HG02610 (cell line): ENCODE data around the gene MCAT.

Experiments
- ATAC-seq: cut with Tn5 transposase; IDR thresholded peaks from one replicate; pipeline ENCODE4 v1.9.1; 2021; ENCODE audit warnings: mild to moderate bottlenecking, moderate library complexity; ENCODE audit not compliant: unreplicated experiment

The MCAT gene

DNA sequence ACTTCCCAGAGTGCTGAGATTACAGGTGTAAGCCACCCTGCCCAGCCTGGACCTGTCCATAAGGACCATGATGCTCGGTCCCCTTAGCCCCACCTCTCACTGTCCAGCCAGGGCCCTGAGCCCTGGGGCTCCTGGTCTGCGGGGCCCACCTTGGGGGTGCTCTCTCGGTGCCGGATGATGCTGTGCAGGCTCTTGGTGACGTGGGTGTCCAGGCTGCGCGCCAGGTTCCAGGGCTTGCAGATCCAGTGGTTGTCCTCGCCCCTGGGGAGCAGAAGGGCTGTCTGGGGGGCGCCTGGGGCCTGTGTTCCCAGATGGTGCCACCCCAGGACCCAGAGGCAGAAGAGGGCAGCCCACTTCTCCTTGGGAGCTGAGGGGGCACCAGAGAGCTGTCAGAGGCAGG is 30.4 kb upstream of the MCAT start:
- ATAC-seq: no peak

DNA sequence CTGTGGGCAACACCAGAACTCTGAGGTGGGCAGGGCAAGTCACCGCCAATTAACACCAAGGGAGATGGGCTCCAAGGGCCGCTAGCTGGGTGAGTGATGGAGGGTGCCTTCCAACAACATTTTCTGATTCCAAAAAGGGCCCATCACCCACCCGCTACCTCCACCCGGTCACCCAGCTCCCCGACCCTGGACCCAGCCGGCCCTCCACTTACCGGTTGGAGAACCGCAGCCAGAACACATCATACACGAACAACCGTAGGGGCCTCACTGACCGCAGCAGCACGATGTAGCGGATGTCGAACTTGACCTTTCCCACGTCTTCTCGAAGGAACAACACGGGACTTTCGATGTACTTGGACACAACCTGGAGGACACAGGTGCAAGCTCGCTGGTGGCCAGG is 29.0 kb upstream of the MCAT start:
- no peak for ATAC-seq

DNA sequence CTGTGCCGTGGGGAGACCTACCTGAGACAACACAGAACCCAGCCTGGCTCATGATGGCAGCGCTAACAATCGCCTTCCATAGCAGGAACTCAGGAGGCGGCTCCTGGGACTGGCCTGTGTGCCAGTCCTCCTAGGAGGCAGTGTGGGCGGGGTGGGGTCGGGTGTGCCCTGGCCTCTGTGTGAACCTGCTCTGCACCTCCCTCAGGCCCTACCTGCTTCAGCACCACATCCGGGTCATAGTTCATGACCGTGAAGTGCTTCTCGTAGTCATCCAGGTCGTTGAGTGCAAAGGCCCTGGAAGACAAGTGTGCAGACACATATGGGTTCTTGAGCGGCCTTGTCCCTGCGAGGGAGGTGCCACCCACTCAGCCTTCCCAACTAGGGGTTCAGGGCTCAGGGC is 28.4 kb upstream of the MCAT start:
- no peak for ATAC-seq

DNA sequence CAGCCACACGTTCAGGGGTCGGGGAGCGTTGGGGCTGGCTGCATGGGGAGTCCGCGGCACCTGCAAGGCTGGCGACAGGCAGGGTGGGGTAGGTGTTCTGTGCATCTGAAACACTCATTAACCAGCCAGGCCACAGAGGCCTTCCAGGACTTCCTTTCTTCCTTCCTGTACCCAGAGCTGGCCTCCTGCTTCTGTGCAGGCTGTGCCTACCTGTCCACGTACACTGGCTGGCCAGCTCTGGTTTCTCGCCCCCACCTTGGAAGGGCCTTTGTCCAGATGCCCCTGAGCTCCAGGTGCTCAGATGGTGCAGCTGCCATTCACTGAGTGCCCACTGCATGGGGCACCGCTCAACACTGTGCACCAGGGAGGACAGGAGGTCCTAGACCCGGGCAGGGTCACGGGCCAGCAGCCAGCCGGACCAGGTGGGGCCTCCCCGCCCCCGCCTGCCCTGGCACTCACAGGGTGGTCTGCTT is 27.9 kb upstream of the MCAT start:
- ATAC-seq: no peak

DNA sequence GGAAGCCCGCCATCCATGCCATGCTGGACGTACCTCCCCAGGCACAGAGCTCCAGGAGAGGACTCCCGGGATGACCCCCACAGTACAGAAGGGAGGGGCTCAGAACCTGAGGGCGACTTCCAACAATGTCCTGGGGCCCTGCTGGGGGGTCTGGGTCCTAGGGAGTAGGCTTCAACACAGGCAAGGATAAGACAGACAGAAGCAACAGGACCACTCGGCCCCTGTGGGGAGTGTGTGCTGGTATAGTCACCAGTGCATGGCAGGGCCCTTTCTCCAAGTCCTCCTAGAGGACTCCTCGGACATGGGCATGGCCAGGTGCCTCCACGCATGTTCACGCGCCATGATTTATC is 26.9 kb upstream of the MCAT start:
- no peak for ATAC-seq

DNA sequence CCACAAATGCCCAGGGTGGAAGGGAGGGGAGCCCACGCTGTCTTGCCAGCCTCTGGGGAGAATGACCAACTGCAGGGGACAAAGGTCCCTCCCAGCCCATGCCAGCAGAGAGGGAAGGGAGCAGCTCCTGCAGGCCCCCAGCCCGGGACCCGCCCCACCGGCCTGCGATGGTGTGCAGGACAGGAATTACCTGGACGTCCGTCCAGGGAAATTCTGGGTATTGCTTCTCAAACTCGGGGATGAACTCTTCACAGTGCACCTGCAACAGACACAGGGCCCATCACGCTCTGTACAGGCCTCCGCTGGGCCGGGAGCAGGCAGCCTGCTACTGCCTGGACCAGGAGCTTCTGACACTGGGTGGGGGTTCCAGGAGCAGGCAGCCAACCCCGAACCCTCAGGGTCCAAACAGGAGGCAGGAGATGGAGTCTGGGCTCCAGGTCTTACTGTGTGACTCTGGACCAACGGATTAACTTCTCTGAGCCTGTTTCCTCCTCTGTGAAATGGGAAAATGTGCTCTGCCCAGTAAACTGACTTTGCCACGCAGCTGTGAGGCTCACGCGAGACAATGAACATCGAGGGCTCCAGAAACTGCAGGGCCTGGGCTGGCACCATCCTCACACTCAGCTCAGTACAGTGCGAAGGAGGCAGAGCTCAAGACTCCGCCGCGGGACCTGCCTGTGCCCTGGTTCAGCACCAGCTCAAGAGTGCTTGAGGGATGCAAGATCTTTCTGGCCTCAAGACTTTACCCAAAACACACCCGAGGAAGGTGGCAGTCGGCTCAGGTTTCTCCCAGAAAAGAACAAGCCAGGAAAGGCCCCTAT is 26.3 kb upstream of the MCAT start:
- ATAC-seq: no peak

DNA sequence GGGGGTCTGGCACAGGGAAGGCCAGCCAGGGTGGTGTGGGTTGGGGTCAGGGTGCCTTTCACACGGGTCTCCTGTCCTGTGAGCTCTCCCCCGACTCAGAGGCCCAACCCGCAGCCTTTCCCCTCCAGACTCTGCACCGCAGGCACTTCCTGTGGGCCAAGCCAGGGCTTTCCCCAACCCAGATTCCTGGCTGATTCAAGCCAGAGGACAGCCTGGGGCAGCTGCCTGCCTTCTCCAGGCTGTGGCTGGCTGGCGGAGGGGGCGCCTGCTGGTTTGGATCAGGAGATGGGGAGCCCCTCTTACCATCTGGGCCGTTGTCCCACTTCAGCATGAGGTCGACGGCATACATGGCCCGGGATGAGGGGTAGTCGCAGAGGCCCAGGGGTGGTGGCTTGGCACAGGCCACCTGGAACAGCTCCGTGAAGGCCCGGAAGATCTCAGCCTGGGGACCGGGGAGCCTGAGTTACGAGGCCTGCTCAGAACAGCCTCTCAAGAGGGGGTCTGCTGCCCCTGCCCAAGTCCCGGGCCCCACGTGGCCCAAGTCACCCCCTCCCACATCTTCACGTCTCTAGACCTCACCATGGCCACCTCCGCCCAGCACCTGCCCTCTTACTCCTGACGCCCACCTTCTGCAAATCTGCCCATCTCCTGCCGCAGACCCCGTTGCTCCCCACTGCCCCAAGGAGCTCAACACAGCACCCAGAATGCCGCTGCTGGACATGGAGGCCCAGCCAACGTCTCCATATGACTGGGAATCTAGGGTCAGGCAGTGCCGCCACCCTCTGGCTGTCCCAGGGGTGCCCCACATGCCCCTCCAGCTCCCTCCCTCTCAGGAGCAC is 25.5 kb upstream of the MCAT start:
- no peak for ATAC-seq

DNA sequence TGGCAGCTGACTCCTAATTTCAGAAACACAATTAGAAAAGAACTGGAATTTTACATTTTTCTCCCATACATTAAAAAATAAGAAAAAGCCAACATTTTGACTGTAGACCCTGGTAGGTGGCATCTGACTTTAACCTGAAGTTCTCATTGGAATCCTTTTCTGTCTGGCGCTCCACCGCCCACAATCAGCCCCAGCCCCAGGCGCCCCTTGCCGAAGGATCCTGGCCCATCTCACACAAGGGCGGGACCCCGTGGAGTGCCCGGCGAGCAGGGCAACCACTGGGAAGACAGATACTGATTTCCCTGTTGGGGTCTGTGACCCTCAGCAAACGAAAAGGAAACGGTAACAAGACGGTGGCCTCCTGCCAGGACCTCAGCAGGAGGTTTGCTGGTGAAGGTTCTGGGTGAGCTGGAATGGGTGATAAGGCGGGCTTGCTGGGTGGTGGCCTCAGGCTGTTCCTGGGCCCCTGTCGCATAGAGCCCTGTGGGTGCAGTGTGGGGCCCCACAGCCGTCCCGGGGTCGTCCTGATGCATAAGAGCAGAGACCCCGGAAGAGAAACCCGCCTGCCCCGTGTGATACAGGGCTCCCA is 23.9 kb upstream of the MCAT start:
- ATAC-seq: no peak

DNA sequence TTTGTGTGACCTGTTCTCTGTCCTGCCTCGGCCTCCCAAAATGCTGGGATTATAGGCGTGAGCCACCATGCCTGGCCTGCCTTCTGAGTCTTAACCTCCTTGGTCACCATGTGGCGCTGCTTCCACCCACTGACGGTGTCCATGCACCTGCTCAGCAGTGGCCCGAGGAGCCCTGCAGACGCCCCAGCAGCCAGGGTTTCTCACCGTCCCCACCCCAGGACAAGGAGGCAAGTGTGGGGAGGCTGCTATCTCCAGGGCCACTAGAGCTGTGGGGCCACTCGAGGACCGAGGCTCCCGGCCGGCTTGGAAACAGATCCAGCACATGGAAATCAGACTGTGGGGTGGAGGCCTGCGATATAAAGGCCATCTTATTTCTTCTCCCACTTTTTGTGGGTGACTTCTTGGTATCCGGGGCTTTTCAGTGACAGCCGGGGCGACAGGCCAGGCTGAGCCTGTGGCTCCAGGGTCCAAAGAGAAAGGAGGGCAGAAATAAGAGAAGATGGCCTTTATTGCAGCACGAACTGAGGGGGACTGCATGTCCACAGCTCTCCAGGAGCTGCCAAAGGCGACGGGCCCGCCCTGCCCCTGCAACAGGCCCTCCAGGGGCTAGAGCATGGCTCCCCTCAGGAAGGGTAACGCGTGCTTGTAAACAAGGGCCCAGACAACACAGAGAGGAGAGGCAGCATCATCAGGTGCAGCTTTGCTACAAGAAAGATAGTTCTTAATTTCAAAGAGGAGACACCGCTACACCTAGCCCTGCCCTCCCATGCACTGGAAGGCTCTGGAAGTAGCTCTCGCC is 23.1 kb upstream of the MCAT start:
- ATAC-seq: no peak

DNA sequence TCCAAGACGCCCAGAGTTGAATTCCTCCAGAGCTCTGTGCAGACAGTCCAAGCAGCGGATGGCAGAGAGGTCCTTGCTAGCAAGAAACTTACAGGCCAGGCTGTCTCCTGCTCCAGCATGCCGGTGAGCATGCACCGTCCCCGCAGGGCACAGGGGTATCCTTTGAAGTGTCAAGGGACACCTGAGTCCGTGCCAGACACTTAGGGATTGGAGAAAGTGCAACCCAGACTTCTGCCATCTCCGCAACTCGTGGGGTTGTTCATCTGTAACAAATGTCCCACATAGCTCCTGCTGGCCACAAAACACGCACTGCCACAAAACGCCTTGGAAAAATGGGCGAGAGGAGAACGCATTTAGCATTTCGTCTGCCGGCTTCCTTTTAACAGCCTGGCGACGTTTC is 21.4 kb upstream of the MCAT start:
- no peak for ATAC-seq

DNA sequence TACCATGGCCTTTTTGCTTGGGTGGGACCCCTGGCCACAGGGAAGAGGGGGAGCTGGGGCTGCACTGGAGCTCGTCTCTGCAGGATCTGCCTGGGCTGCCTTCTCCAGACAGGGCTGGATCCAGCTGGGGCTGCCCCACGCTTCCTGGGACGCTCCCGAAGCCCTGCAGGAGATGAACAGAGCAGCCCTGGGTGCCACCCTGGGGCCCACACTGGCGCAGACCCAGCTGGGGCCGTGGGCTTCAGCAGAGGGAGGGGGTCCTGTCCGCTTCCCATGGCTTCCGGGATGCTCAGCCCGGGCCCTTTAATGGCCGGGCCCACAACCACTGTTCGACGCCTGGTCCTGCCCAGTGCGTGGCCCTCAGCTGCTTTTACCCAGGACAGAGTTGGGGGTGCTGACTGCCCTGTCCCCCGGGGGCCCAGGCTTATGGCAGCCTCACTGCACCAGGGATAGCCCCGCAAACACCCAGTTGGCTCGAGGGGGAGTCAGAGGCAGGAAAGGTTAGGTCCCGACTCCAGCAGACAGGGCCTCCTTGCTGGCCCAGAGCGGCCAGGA is 20.1 kb upstream of the MCAT start:
- no peak for ATAC-seq

DNA sequence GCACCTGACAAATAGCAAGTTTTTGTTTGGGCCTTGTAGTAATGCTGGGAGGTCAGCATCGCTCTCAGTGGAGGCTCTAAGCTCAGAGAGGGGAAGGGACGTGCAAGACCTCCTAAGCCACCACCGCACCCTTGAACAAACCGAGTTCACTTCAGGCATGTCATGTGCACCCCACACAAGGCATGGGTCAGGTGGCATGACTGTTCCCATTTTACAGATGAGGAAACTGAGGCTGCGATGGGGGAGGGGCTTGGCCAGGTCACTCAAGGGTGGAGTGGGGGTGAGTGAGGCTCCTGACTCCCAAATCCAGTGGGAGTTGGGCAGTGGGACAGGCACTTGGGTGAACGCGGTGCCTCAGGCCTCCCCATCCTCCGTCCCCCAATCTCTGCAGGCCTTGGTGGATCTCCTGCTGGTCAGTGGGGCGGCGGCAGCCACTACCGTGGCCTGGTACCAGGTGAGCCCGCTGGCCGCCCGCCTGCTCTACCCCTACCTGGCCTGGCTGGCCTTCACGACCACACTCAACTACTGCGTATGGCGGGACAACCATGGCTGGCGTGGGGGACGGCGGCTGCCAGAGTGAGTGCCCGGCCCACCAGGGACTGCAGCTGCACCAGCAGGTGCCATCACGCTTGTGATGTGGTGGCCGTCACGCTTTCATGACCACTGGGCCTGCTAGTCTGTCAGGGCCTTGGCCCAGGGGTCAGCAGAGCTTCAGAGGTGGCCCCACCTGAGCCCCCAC is 19.4 kb upstream of the MCAT start:
- ATAC-seq: no peak

DNA sequence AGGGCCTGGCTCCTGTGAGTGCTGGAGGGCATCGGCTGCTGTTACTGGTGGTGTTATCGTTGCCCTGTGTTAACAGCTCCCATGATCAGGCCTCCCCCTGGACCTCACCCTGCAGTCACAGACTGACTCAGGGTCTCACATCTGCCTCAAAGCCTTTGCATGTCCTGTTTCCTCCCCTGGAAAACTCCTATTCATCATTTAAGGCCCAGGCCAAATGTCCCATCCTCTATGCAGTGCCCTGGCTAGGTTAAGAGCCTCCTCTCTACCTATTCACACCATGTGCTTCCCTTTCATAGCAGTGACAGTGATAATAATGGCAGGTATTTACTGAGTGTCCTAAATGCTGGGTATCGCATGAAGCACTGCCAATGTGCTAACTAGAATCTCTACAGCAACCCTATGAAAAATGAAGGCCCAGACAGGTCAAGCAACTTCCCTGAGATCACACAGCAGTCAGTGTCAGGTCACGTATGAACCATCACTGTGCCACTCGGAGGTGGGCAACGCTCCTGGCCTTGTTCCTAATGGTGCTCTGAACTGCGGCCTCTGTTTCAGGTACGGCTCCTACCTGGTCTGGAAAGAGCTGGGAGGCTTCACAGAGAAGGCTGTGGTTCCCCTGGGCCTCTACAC is 17.4 kb upstream of the MCAT start:
- ATAC-seq: no peak

DNA sequence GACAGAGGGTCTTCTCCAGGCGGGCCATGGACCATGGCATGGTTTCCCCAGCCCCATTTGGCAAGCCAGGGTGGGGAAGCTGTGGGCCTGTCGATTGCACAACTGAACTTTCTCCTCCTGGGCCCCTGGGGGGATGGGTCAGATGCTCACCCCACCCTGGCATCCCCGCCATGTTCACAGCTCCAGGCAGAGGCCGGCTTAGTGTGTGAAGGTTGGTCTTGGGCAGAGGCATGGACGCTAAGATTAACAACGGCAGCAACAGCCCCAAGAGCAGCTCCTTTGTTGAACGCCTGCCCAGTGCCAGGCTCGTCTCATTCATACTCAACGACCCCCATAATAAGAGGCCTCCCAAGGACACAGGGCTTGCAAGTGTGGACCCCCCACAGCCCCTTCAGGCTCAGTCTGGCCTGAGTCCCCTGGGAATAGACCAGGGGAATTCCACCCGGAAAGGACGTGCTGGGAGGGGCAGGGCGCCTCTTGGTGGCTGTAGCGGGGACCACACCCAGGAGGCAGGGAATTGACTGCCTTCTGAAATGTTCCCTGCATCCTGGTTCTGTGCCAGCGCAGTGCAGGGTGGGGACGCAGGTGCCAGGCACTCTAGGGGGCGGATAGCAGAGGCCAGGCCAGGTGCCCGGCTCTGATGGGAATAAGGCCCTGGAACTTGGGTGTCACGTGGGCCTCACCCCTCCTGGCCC is 16.4 kb upstream of the MCAT start:
- ATAC-seq: no peak

DNA sequence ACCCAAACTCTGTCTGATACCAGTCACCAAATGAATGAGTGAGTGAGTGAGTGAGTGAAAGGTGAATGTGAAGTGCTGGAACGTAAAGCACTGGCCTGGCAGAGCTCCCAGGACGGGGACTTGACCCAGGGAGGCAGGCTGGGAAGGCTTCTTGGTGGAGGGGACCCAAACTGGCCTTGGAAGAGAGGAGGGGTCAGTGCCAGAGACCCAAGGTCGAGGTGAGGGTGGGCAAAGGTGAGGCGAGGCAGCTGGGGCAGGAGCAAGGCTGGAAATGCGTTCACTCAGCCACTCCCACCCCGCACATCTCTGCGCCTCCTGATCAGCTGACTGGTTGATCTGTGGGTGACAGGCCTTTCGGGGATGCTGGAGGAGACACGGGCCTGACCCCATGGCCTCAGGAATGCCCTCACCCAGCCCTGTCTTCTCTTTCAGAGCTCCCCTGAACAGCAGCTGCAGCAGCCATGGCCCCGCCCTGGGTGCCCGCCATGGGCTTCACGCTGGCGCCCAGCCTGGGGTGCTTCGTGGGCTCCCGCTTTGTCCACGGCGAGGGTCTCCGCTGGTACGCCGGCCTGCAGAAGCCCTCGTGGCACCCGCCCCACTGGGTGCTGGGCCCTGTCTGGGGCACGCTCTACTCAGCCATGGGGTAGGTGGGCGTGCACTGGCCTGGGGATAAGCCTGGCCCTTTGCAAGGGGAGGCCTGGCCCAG is 15.7 kb upstream of the MCAT start:
- ATAC-seq: no peak

DNA sequence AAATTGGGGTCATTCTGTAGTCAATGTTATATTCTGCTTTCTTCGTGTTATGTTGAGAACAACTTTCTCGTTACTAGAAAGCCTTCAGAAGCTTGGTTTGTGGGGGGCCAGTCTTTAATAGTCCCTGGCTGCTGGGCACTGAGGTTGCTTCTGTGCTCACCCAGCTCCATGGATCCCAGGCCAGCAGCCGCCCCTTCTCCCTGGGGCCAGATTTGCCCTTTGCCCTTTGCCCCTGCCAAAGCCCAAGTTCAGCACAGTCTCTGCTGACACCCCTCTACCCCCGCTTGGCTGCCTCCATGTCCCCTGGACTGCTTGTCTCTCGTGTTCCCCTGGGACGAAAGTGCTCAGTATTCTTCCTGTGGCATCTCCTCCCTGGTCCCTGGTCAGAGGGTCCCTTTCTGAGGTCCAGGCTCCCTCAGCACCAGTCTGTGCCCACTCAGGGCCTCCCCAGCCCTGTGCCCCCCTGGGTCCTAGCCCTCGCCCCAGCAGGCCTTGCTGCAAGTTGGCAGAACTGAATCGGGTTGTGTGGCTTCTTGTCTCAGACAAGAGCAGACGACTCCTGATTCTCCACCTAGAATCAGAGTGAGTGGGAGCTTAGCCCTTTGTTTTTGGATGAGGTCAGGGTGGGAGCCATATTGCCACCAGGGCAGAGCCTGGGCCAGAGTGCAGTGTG is 14.8 kb upstream of the MCAT start:
- no peak for ATAC-seq

DNA sequence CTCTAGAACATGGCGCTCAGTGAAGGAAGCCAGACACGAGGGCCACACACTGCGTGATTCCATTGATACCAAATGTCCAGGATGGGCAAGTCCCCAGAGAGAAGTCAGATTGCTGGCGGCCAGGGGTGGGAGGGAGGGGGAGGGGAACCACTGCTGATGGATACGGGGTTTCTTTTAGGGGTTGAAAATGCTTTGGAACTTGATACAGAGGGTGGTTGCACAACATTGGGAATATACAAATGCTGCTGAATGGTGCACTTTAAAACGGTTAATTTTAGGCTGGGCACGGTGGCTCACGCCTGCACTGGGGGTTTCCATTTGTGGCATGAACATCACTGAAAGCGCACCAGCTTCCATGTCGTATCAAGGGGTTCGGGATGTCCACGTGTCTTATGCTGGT is 13.2 kb upstream of the MCAT start:
- no peak for ATAC-seq

DNA sequence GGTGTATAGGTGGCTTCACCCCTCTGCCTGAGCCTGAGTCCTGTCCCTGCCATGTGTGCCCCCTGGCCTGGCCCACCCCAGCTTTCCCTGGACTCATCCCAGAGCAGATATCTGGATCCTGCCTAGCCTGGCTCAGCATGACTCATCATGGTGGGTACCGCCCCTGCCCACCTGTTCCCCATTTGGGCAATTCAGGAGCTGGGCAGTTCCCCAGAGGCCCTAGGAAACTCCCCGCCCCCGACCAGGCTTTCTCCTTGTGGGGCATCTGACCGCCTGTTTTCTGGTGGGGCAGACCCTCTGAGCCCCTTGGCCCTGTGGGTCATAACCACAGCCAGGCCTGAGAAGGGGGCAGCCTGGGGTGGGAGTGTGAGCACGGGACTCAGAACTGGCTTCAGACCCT is 12.6 kb upstream of the MCAT start:
- no peak for ATAC-seq
